GM21515 (cell line): ENCODE measurements around the gene ZNF189.
"Not testable (repeated sequence)": the region's sequence is repeated elsewhere in the genome, so short reads cannot be mapped to it uniquely, and the experiment has no call there.

Experiments used
- ATAC-seq: cut with Tn5 transposase; IDR thresholded peaks from one replicate; pipeline ENCODE4 v1.9.1; 2021; ENCODE audit not compliant: unreplicated experiment

Gene ZNF189

DNA sequence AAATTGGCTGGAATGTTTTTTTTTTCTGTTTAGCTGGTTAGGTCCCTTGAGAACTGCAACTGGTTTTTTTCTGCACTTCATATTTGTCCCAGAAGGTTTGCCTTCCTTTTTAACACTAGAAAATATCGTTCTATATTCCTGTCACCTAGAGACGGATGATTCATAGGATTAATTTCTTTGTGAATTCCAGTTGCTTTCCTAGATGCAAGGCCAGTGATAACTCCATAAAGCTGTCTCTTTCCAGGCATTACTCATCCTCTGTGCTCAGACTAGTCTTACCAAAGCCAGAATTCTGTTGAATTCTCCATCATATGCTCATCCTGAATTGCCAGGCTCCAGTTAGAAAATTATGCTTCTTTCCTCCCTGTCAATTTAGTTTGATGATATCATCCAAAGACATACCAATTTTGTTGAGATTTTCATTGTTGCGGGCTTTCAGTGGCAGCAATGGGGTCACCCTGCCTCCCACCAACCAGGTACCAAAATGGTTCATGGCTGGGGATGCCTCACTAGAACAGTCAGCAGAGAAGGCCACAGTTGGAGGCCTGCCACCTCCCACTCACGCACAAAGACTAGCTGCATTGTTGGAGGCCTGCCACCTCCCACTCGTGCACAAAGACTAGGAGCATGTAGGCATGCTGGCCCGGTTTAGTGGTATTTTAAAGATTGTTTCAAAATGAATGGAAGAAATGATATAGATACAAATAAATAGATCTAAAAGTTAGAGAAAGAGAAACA is 22.4 kb upstream of the ZNF189 start:
- ATAC-seq, result no peak

DNA sequence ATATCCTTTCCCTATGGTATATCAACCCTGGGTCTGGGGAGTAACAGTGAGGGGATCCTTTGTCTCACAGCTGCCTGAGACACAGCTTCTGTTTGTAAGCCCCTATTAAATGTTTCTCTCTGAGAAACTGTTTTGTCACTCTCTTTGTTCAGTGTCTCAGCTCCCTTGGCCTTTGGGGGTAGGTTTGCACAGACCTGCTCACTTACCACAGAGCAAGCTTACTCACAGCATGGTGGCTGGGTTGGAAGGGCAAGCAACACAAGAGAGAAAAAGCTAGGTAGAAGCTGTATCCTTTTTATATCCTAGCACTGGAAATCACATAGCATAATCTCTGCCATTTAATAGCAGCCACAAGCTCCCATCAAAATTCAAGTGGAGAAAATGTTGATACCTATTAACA is 18.4 kb upstream of the ZNF189 start:
- no peak for ATAC-seq

DNA sequence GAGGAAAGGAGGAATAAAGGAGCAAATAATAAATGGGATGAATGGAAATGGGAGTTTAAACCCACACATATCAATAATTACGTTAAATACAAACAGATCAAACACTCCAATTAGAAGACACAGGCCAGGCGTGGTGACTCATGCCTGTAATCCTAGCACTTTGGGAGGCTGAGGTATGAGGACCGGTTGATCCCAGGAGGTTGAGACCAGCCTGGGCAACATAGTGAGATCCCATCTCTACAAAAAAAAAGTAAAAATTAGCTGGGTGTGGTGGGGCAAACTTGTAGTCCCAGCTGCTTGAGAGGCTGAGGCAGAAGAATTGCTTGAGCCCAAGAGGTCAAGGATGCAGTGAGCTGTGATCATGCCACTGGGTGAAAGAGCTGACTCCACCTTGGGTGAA is 17.5 kb upstream of the ZNF189 start:
- ATAC-seq, result no peak

DNA sequence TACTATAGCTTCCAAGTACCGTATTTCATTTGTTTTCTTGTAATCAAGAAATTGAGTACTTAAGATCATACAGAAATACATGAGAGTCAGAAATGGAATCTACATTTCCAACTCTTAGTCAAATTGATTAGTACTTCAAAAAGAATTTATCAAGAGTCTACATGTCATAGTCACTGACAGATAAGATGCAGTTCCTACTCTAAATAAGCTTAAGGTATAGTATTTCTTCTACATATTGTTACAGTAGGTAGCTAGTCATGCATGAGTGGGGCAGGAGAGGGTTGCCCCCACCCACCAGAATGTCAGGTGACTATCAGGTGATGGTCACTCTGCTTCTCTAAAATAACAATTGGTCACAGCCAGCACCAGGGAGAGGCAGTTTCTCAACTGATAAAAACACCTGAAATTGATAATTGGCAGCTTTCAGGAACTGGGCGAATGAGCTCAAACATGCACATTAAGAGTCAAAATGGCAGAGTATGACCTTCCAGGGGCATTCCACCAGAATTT is 16.8 kb upstream of the ZNF189 start:
- no peak for ATAC-seq

DNA sequence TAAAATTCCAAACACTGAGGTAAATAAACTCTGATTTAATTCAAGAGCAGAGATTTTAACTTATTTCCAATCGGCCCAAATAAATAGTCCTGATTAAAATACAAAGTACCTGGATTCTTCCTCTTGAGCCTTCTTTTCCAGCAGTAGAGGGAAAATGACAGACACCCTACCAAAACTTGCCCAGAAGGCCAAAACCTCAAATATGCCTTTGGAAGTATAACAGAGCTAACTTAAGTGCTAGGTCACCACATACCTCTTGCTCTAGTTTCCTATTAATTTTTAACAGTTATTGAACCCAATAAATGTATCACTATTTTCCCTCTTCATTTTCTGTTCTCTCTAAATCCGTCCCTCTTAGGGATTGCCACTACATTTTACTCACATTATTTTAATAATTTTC is 15.3 kb upstream of the ZNF189 start:
- ATAC-seq, result no peak

DNA sequence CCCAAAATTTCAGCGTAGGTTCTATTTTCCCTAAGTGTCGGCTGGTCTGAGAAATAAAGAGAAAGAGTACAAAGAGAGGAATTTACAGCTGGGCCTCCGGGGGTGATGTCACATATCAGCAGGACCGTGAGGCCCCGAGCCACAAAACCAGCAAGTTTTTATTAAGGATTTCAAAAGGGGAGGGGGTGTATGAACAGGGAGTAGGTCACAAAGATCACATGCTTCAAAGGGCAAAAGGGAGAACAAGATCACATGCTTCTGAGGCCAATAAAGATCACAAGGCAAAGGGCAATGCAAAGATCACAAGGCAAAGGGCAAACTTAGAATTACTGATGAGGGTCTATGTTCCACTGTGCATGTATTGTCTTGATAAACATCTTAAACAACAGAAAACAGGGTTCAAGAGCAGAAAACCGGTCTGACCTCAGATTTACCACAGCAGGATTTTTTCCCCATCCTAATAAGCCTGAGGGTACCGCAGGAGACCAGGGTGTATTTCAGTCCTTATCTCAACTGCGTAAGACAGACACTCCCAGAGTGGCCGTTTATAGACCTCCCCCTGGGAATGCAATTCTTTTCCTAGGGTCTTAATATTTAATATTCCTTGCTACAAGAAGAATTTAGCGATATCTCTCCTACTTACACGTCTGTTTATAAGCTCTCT is 13.6 kb upstream of the ZNF189 start, which contains the start of gene BAAT:
BAAT (minus strand) TSS at position 134 of the 664 bp plus-strand sequence. CDS start 13,602 bp downstream, outside the sequence.
- not testable (repeated sequence) for ATAC-seq

DNA sequence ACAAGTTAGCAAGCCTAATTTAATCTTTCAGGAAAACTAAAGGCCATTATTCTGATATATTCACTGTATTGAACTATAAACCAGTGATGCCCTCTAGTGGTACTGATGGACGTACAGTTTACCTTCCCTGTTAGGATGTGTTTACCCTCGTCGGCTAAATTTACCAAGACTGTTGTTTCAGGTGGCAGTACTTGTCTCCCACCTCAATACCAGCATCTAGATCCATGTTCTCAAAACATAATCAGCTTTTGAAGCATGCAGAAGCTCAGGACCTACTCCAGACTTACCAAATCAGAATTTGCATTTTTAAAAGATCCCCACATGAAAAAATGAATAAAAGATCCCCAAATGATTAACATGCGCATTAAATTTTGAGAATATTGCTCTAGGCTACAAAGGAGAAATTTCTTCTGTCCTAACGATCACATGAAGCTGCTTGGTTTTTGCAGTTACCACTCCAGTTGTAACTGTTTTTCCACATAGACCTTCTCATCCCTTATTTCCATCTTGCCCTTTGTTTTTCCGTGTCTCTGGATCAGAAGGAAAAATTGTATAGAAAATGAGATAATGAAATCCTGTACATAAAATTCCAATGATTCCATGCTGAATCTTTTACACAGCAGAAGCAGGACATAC is 10.7 kb upstream of the ZNF189 start:
- ATAC-seq, result peak; percentile 78

DNA sequence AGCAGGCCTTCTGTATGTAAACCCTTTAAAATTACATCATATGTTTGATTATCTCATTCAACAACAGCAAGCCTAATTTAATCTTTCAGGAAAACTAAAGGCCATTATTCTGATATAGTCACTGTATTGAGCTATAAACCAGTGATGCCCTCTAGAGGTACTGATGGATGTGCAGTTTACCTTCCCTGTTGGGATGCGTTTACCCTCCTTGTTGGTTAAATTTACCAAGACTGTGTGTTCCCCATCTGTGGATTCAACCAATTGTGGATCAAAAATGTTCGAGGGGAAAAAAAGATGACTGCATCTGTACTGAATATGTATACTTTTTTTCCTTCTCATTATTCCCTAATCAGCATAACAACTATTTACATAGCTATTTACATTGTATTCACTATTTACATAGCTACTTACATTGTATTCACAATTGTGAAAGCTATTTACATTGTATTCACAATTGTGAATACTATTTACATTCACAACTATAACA is 10.1 kb upstream of the ZNF189 start:
- no peak for ATAC-seq

DNA sequence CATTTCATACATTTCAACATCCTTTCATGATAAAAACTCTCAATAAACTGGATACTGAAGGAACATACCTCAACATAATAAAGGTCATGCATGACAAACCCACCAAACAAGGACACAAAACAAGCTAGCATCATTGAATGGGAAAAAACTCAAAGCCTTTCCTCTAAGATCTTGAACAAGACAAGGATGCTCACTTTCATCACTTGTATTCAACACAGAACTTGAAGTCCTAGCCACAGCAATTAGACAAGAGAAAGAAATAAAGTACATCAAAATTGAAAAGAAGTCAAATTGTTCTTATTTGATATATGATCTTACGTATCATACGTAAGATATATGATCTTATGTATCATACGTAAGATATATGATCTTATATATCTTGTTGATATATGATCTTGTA is 5.5 kb upstream of the ZNF189 start:
- ATAC-seq, result no peak

DNA sequence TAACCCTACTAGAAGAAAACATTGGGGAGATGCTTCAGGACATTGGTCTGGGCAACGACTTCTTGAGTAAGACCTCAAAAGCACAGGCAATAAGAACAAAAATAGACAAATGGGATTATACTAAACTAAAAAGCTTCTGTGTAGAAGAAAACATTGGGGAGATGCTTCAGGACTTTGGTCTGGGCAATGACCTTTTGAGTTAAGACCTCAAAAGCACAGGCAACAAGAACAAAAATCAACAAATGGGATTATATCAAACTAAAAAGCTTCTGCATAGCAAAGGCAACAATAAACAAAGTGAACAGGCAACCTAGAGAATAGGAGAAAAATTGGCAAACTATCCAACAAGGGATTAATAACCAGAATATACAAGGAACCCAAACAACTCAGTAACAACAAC is 4.0 kb upstream of the ZNF189 start:
- ATAC-seq, result no peak

DNA sequence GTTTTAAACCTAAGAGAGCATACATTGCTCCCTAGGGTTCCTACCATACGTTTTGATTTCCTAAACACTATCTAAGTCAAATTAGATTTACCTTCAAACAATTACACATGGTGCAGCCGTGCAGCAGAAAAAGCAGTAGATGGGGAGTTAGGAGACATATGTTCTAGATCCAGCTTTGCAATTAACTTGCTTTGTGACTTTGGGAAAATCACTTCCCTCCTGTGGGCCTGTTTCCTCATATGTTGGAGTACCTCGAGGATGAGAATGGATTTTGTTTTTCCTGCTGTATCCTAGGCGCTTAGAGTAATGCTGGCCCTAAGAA is 944 bp upstream of the ZNF189 start:
- no peak for ATAC-seq

DNA sequence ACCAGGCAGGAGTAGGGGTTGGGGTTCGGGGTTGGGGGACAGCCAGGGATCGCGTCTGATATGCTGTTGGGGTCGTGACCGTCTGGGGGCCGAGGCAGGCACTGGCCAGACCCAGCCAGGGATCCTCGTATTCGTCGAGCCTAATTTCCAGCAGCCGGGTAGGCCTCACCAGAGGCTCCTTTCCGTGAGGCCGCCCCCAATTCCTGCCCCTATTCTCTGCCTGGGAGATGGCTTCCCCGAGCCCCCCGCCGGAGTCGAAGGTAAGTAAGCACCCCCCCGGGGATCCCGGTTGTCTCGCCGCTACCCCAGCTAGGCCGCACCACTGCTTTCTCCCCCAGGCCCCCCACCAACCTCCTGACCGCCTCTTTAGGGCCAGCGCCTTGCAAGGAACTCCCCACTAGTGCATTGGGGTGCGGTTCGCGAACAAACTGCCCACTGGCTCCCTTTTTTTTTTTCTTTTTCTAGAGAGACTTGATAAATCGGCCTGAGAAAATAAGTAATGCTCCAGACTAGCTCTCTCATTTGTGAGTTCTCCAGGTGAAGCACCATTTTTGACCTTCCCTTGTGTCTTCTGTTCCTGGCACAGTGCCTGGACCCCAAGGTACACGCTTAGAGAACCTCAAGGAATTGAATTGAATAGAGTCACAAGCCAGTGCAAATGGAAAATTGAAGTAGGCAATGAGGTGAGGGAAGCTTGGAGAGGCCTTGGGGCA is 435 bp downstream of the ZNF189 start:
- ATAC-seq, result no peak

DNA sequence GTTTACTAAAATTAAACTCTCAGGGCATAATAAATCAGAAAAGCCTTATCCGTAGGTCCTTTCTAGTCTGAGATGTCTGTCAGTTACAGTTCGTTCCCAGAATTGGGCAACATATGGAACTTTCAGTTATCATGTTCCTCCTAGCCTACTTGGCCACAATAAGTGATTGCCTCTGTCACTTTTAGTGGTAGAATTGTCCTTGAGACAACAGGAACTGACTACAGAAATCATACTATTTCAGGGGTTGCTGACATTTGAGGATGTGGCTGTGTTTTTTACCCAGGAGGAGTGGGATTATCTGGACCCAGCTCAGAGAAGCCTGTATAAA is 956 bp downstream of the ZNF189 start:
- no peak for ATAC-seq

DNA sequence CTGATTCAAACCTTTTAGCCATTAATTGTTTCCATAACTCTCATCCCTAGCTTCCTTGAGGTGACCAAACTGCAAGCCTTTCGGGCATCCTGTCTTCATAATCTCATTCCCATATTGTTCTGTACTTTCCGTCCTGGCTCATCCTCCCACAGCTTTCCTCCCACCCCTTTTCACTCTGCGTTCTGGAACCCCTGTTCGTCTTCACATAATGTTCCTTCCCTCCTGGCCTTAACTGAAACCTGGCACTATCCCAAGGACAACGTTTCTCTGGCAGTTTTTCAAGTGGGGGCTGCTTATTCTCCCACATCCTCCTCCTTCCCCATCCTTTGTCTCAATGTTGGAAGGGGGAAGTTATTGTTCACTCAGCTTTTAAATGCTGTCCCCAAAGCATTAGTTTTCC is 1.5 kb downstream of the ZNF189 start:
- no peak for ATAC-seq

DNA sequence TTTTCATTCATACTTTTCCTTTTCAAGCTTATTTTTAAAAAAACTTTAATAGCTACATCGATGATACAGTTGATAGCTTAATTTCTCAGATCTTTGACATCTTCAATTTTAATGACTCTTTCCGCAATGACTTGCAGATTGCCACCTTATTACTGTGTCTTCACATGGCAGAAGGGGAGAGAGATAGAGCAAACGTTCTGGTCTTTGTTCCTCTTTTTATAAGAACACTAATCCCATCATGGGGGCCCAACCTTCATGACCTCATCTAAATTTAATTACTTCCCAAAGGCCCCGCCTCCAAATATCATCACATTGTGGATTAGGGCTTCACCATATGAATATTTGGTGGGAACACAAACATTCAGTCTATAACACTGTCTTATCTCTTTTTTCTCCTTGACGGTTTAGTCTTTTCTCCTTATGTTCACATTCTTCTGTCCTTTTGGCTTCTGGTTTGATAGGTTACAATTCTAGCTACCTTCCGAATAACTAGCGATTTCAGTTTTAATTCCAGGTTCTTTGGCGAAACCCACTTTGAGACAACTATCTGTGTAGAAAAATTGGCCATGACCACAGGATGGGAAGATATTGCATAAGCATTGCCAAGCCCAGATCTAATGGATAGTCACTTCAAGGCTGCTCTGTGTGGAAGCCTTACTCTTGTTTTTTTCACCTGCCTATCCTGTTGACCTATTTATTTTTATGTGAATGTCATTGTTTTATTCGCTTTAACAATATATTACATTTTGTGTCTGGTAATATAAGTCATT is 5.0 kb downstream of the ZNF189 start:
- ATAC-seq, result no peak

DNA sequence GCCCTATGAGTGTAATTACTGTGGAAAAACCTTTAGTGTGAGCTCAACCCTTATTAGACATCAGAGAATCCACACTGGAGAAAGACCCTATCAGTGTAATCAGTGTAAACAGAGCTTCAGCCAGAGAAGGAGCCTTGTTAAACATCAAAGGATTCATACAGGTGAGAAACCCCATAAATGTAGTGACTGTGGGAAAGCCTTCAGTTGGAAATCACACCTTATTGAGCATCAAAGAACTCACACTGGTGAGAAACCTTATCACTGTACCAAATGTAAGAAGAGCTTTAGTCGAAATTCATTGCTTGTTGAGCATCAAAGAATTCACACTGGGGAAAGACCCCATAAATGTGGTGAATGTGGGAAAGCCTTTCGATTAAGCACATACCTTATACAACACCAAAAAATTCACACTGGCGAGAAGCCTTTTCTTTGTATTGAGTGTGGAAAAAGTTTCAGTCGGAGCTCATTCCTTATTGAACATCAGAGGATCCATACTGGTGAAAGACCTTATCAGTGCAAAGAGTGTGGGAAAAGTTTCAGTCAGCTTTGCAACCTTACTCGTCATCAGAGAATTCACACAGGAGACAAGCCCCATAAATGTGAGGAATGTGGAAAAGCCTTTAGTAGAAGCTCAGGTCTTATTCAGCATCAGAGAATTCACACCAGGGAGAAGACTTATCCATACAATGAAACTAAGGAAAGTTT is 9.9 kb downstream of the ZNF189 start:
- no peak for ATAC-seq

DNA sequence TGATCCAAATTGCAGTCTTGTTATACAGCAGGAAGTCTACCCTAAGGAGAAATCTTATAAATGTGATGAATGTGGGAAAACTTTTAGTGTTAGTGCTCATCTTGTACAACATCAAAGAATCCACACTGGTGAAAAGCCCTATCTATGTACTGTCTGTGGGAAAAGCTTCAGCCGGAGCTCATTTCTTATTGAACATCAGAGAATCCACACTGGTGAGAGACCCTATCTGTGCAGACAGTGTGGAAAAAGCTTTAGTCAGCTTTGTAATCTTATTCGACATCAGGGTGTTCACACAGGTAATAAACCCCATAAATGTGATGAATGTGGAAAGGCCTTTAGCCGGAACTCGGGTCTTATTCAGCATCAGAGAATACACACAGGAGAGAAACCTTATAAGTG is 10.4 kb downstream of the ZNF189 start:
- ATAC-seq, result no peak

DNA sequence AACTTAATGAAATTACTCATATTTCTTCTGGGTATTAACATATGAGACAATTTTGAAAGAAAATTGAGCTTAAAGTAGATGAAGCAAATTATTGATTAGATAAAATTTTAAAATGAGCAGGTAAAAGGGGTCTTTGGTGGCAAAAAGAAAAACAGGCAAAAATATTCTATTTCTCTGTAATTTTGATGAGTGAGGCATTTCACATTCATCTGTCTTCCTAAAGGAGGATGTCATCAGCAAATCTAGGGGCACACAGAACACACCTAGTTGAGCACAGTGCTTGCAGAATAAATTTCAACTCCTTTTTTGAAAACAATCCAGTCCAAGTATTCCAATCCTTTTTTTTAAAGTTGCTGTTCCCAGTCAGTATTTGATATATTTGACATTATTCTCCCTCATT is 16.2 kb downstream of the ZNF189 start:
- no peak for ATAC-seq

DNA sequence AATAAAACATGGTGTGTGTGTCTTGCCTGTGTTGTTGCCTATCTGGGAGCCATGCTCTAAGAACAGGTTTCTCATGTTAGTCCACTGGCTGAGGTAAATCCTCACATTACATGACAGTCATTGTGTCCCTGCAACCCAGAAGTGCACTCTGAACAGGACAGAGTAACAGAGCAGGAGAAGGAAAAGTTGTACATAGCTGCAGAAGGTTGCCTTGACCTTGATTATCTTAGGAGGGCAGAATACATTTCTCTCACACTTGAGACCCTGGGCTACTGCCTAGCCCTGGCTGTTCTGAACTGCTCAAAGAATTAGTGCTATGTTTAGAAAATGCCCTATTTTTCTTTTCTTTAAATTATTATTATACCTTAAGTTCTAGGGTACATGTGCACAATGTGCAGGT is 16.9 kb downstream of the ZNF189 start:
- ATAC-seq, result no peak

DNA sequence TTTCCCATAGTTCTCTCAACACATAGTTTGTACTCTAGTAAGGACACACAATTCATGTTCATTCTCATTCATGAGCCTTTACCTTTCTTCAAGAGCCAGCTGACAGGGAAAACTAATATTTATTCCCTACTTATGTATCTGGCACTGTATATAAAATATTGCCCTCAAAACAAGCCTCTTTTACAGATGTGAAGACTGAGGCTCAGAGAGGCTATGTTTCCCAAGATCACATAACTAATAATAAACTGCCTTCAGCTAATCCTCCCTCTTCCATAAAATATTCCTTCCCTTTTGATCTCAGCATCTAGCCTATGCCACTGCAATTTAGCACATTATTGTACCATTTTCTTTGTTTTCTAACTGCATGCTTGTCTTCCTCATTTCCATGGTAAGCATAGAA is 18.7 kb downstream of the ZNF189 start:
- ATAC-seq, result no peak
